ENCODE measurements around the gene FBXO33.

- TF ChIP-seq CTCF (IDR thresholded peaks at IDR 0.05) (no peak), EZH2 (IDR thresholded peaks at IDR 0.05; ENCODE audit: borderline replicate concordance, insufficient read depth, low read depth, low read length, poor library complexity, severe bottlenecking) (no peak)
Measured at GRCh38 chr14:39366460-39367386, 65.5 kb downstream of the FBXO33 start.

Measured in B cell (primary cell).